Neutrophil (primary cell): ENCODE measurements around the gene CRYBA4.

ENCODE experiments used
- H3K27ac ChIP-seq: fragments of 200-600 bp; sonication (generic); 2 replicates; pipeline ENCODE4 v1.5.1; 2016; ENCODE audit warnings: mild to moderate bottlenecking, moderate library complexity
- H3K27me3 ChIP-seq: fragments of 200-600 bp; sonication (generic); 2 replicates; pipeline ENCODE4 v1.6.0; 2016; ENCODE audit warnings: mild to moderate bottlenecking
- H3K36me3 ChIP-seq: fragments of 200-600 bp; sonication (generic); 2 replicates; pipeline ENCODE4 v1.5.1; 2017
- H3K4me1 ChIP-seq, 2 experiments: fragments of 200-600 bp in 1 of 2; sonication (generic) in 1 of 2; 1 replicate in 1 of 2; 2 replicates in 1 of 2; pipeline versions ENCODE4 v1.5.1 to v1.6.1; 2013 to 2016; ENCODE audit warnings: low read depth in 1 of 2, low read length in 1 of 2, mild to moderate bottlenecking in 1 of 2, moderate library complexity in 1 of 2; ENCODE audit not compliant: control insufficient read depth in 1 of 2, insufficient read depth in 1 of 2
- H3K4me3 ChIP-seq, 2 experiments: fragments of 200-600 bp in 1 of 2; sonication (generic) in 1 of 2; 1 replicate in 1 of 2; 2 replicates in 1 of 2; pipeline ENCODE4 v1.5.1; 2013 to 2016; ENCODE audit warnings: low read depth in 1 of 2, low read length in 1 of 2, mild to moderate bottlenecking in 1 of 2, moderate library complexity in 1 of 2
- H3K9me3 ChIP-seq: fragments of 200-600 bp; sonication (generic); 2 replicates; pipeline ENCODE4 v1.5.1; 2016
- TF ChIP-seq, protein P1 (sequence below): fragments of 200-600 bp; sonication (generic); IDR thresholded peaks from 2 replicates; pipeline ENCODE4 v1.5.1; 2016; ENCODE audit warnings: antibody characterized with exemption

The CRYBA4 gene

DNA sequence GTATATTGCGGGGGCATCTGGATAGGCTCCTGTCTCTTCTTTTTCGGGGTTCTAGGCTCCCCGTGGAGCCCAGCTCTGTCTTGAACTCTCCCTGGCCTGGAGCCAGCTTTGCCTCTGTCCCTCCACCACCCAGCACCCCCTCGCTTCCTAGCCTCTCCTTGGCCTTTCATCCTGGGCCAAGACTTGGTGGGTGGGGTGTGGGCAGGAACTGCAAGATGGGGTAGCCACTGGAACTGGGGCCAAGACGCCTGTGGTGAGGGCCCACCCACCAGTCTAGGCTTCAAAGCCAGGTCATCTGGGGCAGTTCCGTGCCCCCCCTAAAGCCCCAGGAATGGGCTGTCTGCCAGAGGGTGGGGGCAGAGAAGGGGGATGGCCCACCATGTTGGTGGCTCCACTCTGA, 2.3 kb upstream of the CRYBA4 start:
- no peak overlapping the region for H3K4me3 ChIP-seq
- peaks cover 22 to 31% of the 10 kb centered on the region in 2 experiments for H3K4me1 ChIP-seq
- H3K9me3 ChIP-seq: no peaks in the 10 kb centered on the region
- TF ChIP-seq, protein P1, sequence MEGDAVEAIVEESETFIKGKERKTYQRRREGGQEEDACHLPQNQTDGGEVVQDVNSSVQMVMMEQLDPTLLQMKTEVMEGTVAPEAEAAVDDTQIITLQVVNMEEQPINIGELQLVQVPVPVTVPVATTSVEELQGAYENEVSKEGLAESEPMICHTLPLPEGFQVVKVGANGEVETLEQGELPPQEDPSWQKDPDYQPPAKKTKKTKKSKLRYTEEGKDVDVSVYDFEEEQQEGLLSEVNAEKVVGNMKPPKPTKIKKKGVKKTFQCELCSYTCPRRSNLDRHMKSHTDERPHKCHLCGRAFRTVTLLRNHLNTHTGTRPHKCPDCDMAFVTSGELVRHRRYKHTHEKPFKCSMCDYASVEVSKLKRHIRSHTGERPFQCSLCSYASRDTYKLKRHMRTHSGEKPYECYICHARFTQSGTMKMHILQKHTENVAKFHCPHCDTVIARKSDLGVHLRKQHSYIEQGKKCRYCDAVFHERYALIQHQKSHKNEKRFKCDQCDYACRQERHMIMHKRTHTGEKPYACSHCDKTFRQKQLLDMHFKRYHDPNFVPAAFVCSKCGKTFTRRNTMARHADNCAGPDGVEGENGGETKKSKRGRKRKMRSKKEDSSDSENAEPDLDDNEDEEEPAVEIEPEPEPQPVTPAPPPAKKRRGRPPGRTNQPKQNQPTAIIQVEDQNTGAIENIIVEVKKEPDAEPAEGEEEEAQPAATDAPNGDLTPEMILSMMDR: no peak
- H3K27me3 ChIP-seq: no peaks in the 10 kb centered on the region
- no peaks in the 10 kb centered on the region for H3K36me3 ChIP-seq
- H3K27ac ChIP-seq: no peak overlapping the region

DNA sequence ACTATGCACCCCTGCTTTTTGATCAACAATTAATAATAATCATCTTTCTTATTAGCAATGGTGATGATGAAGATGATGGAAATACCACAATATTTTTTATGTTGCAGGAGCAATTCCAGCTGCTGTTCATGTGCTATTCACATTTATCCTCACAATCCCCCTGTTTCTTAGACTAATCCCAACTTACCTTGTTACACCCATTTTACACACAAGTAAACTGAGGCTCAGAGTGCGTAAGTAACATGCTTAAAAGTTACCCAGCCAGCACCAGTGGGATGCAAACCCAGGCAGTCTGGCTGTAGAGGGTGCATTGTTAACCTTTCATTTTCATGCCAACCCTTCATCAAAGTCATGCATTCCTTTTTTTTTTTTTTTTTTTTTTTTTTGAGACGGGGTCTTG, 1.6 kb upstream of the CRYBA4 start:
- no peak overlapping the region for H3K27ac ChIP-seq
- peaks cover 22 to 31% of the 10 kb centered on the region in 2 experiments for H3K4me1 ChIP-seq
- H3K36me3 ChIP-seq: no peaks in the 10 kb centered on the region
- H3K27me3 ChIP-seq: no peaks in the 10 kb centered on the region
- no peak overlapping the region for H3K4me3 ChIP-seq
- H3K9me3 ChIP-seq: no peaks in the 10 kb centered on the region
- TF ChIP-seq, protein P1: no peak

DNA sequence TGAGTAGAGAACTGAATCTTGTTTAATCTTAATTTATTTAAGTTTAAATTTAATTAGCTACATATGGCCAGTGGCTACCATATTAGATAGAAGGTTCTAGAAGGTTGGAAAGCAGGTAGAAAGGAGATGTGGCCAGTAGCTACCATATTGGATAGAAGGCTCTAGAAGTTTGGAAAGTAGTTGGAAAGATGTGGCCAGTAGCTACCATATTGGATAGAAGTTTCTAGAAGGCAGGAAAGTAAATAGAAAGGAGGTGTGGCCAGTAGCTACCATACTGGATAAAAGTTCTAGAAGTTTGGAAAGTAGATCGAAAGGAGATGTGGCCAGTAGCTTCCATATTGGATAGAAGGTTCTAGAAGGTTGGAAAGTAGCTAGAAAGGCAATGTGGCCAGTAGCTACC, 2.2 kb downstream of the CRYBA4 start:
- TF ChIP-seq, protein P1: no peak
- no peak overlapping the region for H3K4me3 ChIP-seq
- H3K27ac ChIP-seq: no peak overlapping the region
- peaks cover 10 to 16% of the 10 kb centered on the region in 2 experiments for H3K4me1 ChIP-seq
- no peaks in the 10 kb centered on the region for H3K36me3 ChIP-seq
- no peaks in the 10 kb centered on the region for H3K27me3 ChIP-seq
- no peaks in the 10 kb centered on the region for H3K9me3 ChIP-seq

DNA sequence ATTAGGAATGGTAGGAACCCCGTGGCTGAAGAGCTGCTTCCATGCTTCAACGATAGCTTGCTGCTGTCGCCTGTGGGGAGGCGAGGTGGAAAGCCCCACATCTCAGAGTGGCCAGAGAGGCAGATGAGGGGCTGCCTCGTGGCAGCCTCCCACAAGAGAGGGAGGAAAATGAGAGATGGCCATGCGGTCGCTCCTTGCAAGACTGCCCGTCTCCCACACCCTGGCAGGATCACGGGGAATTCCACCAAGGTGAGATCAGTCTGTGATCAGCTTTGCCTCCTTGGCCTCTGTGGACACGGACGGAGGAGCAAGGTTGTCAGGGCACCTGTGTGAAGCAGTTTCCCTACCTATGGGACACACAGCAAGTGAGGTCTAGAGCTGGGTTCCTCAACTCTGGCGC, 3.0 kb downstream of the CRYBA4 start:
- TF ChIP-seq, protein P1: no peak
- Histone ChIP-seq H3K27me3 (no peaks in the 10 kb centered on the region), H3K4me3 (no peak overlapping the region), H3K9me3 (no peaks in the 10 kb centered on the region), H3K4me1 (peaks cover 5 to 10% of the 10 kb centered on the region in 2 experiments), H3K27ac (no peak overlapping the region), H3K36me3 (no peaks in the 10 kb centered on the region)

DNA sequence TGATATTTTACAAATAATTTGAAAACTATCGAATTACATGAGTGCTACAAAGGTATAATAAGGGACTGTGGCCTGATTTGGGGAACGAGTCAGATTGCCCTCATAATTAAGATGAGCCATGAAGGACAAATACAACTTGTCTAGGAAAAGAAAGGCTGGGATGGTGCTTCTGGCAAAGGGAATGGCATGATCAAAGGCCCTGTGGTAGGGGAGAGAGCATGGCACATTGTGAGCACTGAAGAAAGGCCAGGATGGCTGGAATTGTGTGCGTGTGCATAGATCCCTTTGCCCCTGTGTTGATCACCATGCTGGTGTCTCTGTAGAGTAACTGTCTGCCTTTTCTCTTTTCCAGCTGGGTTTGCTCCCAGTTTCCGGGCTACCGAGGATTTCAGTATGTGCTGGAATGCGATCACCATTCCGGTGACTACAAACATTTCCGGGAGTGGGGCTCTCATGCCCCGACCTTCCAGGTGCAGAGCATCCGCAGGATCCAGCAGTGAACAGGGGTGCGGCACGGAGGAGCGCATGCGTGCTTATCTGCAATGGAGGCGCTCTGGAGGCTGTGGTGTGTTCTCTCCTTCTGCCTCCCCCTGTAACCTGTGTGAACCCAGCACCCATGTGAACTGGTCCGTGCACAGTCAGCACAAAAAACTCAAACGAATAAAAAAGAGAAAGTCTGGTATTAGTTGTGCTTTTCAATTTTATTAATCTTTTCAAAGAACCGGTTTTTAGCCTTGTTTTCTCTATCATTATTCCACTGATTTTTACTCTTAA, 8.4 kb downstream of the CRYBA4 start:
- Histone ChIP-seq H3K27me3 (peaks cover 3% of the 10 kb centered on the region), H3K9me3 (no peaks in the 10 kb centered on the region), H3K4me3 (no peak overlapping the region), H3K4me1 (no peaks in the 10 kb centered on the region), H3K27ac (no peak overlapping the region), H3K36me3 (no peaks in the 10 kb centered on the region)
- TF ChIP-seq, protein P1: no peak
